ENCODE results near the gene MPG. TPM values are rescaled to one million over a fixed set of nuclear protein-coding genes. Genes with fewer than 3 reads are reported as not detected.

MPG gene
- total and polyA plus RNA-seq, 2 of the 8 experiments (the other 6 are each of a cell fraction or from before 2014, with no cell fraction given): 37.6 to 83.7 TPM

DNA sequence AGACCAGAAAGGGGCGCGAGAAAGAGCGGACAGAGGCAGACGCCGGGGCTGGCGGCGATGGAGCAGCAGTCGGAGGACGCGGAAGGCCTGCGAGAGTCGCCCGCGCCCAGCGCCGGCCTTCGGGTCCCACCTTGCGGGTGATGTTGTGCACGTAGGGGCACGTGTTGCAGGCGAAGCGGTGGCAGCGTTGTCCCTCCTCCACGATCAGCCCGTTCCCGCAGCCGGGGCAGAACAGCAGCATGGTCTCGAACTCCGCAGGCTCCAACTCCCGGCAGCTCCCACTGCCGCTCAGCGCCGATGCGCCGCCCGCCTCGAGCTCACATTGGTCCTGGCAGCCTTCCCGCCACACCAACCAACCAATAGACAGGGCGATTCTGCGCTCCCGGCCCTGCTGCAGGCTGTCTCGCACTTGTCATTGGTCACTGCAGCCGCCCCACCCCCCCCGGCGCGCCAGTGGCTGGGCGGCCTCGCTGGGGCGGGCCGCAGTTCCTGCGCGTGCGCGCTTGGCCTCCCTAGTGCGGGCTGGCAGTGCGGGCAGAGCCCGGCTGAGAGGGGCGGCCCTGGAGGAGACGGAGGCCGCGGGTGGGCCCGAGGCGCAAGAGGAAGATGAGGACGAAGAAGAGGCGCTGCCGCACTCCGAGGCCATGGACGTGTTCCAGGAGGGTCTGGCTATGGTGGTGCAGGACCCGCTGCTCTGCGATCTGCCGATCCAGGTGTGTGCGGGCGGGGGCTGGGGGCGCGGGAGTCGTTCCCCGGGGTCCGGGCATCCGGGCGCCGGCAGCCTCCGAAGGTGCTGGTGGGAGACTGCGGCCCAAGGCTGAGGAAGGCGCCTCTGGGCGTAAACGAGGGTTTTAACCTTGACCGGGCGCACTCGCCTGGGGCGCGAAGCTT, 24.4 kb upstream of the MPG start, which contains the start of the genes POLR3K and SNRNP25 (continued):
- TF ChIP-seq, protein P1, sequence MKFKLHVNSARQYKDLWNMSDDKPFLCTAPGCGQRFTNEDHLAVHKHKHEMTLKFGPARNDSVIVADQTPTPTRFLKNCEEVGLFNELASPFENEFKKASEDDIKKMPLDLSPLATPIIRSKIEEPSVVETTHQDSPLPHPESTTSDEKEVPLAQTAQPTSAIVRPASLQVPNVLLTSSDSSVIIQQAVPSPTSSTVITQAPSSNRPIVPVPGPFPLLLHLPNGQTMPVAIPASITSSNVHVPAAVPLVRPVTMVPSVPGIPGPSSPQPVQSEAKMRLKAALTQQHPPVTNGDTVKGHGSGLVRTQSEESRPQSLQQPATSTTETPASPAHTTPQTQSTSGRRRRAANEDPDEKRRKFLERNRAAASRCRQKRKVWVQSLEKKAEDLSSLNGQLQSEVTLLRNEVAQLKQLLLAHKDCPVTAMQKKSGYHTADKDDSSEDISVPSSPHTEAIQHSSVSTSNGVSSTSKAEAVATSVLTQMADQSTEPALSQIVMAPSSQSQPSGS (IDR thresholded peaks at IDR 0.05; ENCODE audit: low read length): no peak
- TF ChIP-seq, protein P2, sequence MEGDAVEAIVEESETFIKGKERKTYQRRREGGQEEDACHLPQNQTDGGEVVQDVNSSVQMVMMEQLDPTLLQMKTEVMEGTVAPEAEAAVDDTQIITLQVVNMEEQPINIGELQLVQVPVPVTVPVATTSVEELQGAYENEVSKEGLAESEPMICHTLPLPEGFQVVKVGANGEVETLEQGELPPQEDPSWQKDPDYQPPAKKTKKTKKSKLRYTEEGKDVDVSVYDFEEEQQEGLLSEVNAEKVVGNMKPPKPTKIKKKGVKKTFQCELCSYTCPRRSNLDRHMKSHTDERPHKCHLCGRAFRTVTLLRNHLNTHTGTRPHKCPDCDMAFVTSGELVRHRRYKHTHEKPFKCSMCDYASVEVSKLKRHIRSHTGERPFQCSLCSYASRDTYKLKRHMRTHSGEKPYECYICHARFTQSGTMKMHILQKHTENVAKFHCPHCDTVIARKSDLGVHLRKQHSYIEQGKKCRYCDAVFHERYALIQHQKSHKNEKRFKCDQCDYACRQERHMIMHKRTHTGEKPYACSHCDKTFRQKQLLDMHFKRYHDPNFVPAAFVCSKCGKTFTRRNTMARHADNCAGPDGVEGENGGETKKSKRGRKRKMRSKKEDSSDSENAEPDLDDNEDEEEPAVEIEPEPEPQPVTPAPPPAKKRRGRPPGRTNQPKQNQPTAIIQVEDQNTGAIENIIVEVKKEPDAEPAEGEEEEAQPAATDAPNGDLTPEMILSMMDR (IDR thresholded peaks at IDR 0.05; ENCODE audit: control extremely low read depth in 1 of 3, insufficient read depth in 1 of 3, low read depth in 1 of 3, low read length in 3 of 3): no peak
- peak; percentile 80 for TF ChIP-seq TAF1 (IDR thresholded peaks at IDR 0.05; ENCODE audit: low read depth, low read length)
- TF ChIP-seq TEAD4 (IDR thresholded peaks at IDR 0.05; ENCODE audit: low read depth, low read length): no peak
- TF ChIP-seq BCL11A (IDR thresholded peaks at IDR 0.05; ENCODE audit: low read depth in 2 of 2, low read length in 2 of 2): no peak
- TF ChIP-seq NRF1 (IDR thresholded peaks at IDR 0.05; ENCODE audit: low read depth, low read length): peak; percentile 65
- TF ChIP-seq KDM1A (IDR thresholded peaks at IDR 0.05; ENCODE audit: borderline replicate concordance, low read length): no peak
- peak; percentile 58 for TF ChIP-seq SP2 (IDR thresholded peaks at IDR 0.05; ENCODE audit: low read length)
- TF ChIP-seq SP1 (IDR thresholded peaks at IDR 0.05; ENCODE audit: low read depth, low read length): peak; percentile 96
- TF ChIP-seq RBBP5 (IDR thresholded peaks at IDR 0.05; ENCODE audit: borderline replicate concordance, low read depth, low read length): no peak
- 0 out of 4 replicates have a peak, but pooled peaks of 1 of the 2 experiments have one; percentile 6 for TF ChIP-seq SIN3A (conservative IDR thresholded peaks at IDR 0.05 in 1 of 2, IDR thresholded peaks at IDR 0.05 in 1 of 2; ENCODE audit: low read depth in 1 of 2, low read length in 2 of 2)
- TF ChIP-seq CHD2 (IDR thresholded peaks at IDR 0.05; ENCODE audit: low read length): peak; percentile 87
- TF ChIP-seq, protein P3, sequence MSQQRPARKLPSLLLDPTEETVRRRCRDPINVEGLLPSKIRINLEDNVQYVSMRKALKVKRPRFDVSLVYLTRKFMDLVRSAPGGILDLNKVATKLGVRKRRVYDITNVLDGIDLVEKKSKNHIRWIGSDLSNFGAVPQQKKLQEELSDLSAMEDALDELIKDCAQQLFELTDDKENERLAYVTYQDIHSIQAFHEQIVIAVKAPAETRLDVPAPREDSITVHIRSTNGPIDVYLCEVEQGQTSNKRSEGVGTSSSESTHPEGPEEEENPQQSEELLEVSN (IDR thresholded peaks at IDR 0.05): peak; percentile 99
- peak; percentile 16 for TF ChIP-seq ASH2L (IDR thresholded peaks at IDR 0.05; ENCODE audit: low read length)
- TF ChIP-seq TAF7 (optimal IDR thresholded peaks at IDR 0.05; ENCODE audit: borderline replicate concordance, low read depth, low read length): peak; percentile 58
- TF ChIP-seq, protein P4, sequence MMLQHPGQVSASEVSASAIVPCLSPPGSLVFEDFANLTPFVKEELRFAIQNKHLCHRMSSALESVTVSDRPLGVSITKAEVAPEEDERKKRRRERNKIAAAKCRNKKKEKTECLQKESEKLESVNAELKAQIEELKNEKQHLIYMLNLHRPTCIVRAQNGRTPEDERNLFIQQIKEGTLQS (IDR thresholded peaks at IDR 0.05; ENCODE audit: insufficient read depth, low read depth, low read length): no peak
- peak; percentile 78 for TF ChIP-seq KDM4A (IDR thresholded peaks at IDR 0.05; ENCODE audit: low read depth, low read length, severe bottlenecking)
- peak; percentile 76 for TF ChIP-seq PHF8 (conservative IDR thresholded peaks at IDR 0.05; ENCODE audit: low read depth, low read length)

Data from H1 (cell line).